H1 (cell line): Measurements from ENCODE around the gene TGM5. TPM values are rescaled to one million over a fixed set of nuclear protein-coding genes. Genes with fewer than 3 reads are reported as not detected.

Source experiments
- CHD7 ChIP-seq: fragments of 300-600 bp; sonication (generic); IDR thresholded peaks from 2 replicates; pipeline ENCODE4 v1.7.1; 2012; ENCODE audit warnings: low read length, moderate library complexity, mild to moderate bottlenecking, inconsistent platforms; ENCODE audit not compliant: insufficient replicate concordance
- polyA plus RNA-seq, 7 experiments: library from polyadenylated mRNA; depleted of rRNA in 3 of 7; stranded (reverse) in 5 of 7; unstranded in 2 of 7; fragments of >200 nt in 5 of 7; fragments of 200-250 nt in 2 of 7; gene quantifications; 1 replicate in 5 of 7; 2 replicates in 1 of 7; 4 replicates in 1 of 7; pipeline versions ENCODE4 v1.2.1 to v1.2.3, GENCODE V29; 2011 to 2013; ENCODE audit warnings: missing spikeins in 2 of 7, mixed read lengths in 2 of 7
- total RNA-seq: library from RNA; stranded (reverse); fragmentation: NEBNext Ultra II Directional; extraction: Animal tissue kit (Norgen Biotek cat#: 25700); gene quantifications from 2 replicates; pipeline ENCODE4 v1.2.1, GENCODE V29; 2021

TGM5 gene
- total and polyA plus RNA-seq, 2 of the 8 experiments (the other 6 are each of a cell fraction or from before 2014, with no cell fraction given) = not detected

DNA sequence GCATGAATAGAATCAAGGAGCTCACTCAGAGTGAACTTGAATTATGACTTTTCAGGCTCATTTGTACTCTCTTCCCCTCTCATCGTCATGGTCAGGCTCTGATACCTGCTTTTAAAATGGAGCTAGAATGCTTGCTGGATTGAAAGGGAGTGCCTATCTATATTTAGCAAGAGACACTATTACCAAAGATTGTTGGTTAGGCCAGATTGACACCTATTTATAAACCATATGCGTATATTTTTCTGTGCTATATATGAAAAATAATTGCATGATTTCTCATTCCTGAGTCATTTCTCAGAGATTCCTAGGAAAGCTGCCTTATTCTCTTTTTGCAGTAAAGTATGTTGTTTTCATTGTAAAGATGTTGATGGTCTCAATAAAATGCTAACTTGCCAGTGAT lies 71.9 kb downstream of the TGM5 start (continued):
- no peak for TF ChIP-seq CHD7
